Left lung (tissue), 10 donors: ENCODE measurements around the gene DOCK4. TPM values are rescaled to one million over a fixed set of nuclear protein-coding genes. Genes with fewer than 3 reads are reported as not detected.
A peak's percentile ranks its signal among the peaks of the same experiment; 100 is the strongest.

ENCODE experiments used
- ATAC-seq: fragments of 200-7000 bp; cut with Tn5 transposase; one replicate; pipeline ENCODE4 v1.9.1; 2020; ENCODE audit warnings: moderate library complexity
- DNase-seq, 4 donors: peaks; one replicate each; pipeline ENCODE4 v3.0.0-alpha.2; 2013 to 2020
- H3K27ac ChIP-seq, 2 donors: fragments of 200-600 bp; sonication (generic) in 1 of 2; one replicate each; pipeline versions ENCODE4 v1.5.0 to v1.8.0; 2020 to 2021
- H3K27me3 ChIP-seq, 2 donors: fragments of 200-600 bp; sonication (generic) in 1 of 2; one replicate each; pipeline versions ENCODE4 v1.5.0 to v1.8.0; 2020 to 2021
- H3K36me3 ChIP-seq, 2 donors: fragments of 200-600 bp; sonication (generic) in 1 of 2; one replicate each; pipeline versions ENCODE4 v1.5.0 to v1.8.0; 2020 to 2021
- H3K4me1 ChIP-seq, 2 donors: fragments of 200-600 bp; one replicate each; pipeline ENCODE4 v1.8.0; 2021
- H3K4me3 ChIP-seq, 2 donors: fragments of 200-600 bp; sonication (generic) in 1 of 2; one replicate each; pipeline versions ENCODE4 v1.5.0 to v1.8.0; 2020 to 2021; ENCODE audit warnings: mild to moderate bottlenecking in 1 of 2
- H3K9me3 ChIP-seq, 2 donors: fragments of 200-600 bp; sonication (generic) in 1 of 2; one replicate each; pipeline versions ENCODE4 v1.5.0 to v1.8.0; 2020 to 2021
- CTCF ChIP-seq, 2 donors: fragments of 200-600 bp; sonication (generic) in 1 of 2; IDR thresholded peaks; one replicate each; pipeline versions ENCODE4 v1.5.0 to v1.8.0; 2021; ENCODE audit warnings: antibody characterized with exemption in 2 of 2
- intact Hi-C, 2 donors: fragments of 100-400 bp; cut with DNase I; formaldehyde crosslinking; loops; one replicate each; pipeline versions ENCODE4 v1.11.2 to v1.14.2; 2022
- polyA plus RNA-seq, 6 donors: library from polyadenylated mRNA; unstranded; fragments of 120-200 nt; gene quantifications; one replicate each; pipeline ENCODE4 v1.2.1, GENCODE V29; 2013; ENCODE audit not compliant: insufficient read length in 6 of 6
- total RNA-seq, 2 donors: library from RNA; stranded (reverse); fragmentation: NEBNext Ultra II Directional; extraction: Animal tissue kit (Norgen Biotek cat#: 25700); gene quantifications; one replicate each; pipeline ENCODE4 v1.2.1, GENCODE V29; 2021
- donor health status: DM: no; HTN: yes; CAD: no.
- donor health status: DM: no; HTN: no; CAD: no.

The DOCK4 gene
- total and polyA plus RNA-seq, 8 donors: 38.9 to 64.3 (median 52.5) TPM

GRCh38 chr7:111873963-111874690 lies 332.1 kb downstream of the DOCK4 start:
- H3K27ac ChIP-seq: peak overlapping the region; percentile 33 to 49
- no peak for DNase-seq
- peaks cover 0 to 7% of the 10 kb centered on the region in 2 donors for H3K36me3 ChIP-seq
- TF ChIP-seq CTCF (IDR thresholded peaks at IDR 0.05): no peak
- H3K4me3 ChIP-seq: no peak overlapping the region
- no peaks in the 10 kb centered on the region for H3K27me3 ChIP-seq
- intact Hi-C loops: no loop called here
- no peak for ATAC-seq
- peaks cover 0 to 5% of the 10 kb centered on the region in 2 donors for H3K4me1 ChIP-seq
- no peaks in the 10 kb centered on the region for H3K9me3 ChIP-seq

- Histone ChIP-seq H3K4me3 (no peak overlapping the region), H3K27me3 (no peaks in the 10 kb centered on the region), H3K4me1 (peaks cover 0 to 5% of the 10 kb centered on the region in 2 donors), H3K36me3 (peaks cover 0 to 16% of the 10 kb centered on the region in 2 donors), H3K27ac (peak overlapping the region; percentile 33 to 49), H3K9me3 (no peaks in the 10 kb centered on the region)
- intact Hi-C loops: no loop called here
- DNase-seq: no peak
- ATAC-seq: no peak
- no peak for TF ChIP-seq CTCF (IDR thresholded peaks at IDR 0.05)
Measured at GRCh38 chr7:111873326-111873646, 332.9 kb downstream of the DOCK4 start.

GRCh38 chr7:111872450-111873325 lies 333.5 kb downstream of the DOCK4 start:
- Histone ChIP-seq H3K27me3 (no peaks in the 10 kb centered on the region), H3K36me3 (peaks cover 0 to 20% of the 10 kb centered on the region in 2 donors), H3K4me1 (peaks cover 0 to 5% of the 10 kb centered on the region in 2 donors), H3K4me3 (no peak overlapping the region), H3K27ac (peak overlapping the region; percentile 33 to 49), H3K9me3 (no peaks in the 10 kb centered on the region)
- no peak for DNase-seq
- intact Hi-C loops: no loop called here
- TF ChIP-seq CTCF (IDR thresholded peaks at IDR 0.05): no peak
- no peak for ATAC-seq

- TF ChIP-seq CTCF (IDR thresholded peaks at IDR 0.05): no peak
- ATAC-seq (no peak), DNase-seq (no peak)
- peaks cover 0 to 31% of the 10 kb centered on the region in 2 donors for H3K36me3 ChIP-seq
- H3K9me3 ChIP-seq: no peaks in the 10 kb centered on the region
- no peaks in the 10 kb centered on the region for H3K27me3 ChIP-seq
- no peak overlapping the region for H3K4me3 ChIP-seq
- no peak overlapping the region for H3K27ac ChIP-seq
- intact Hi-C loops: no loop called here
- H3K4me1 ChIP-seq: peaks cover 0 to 5% of the 10 kb centered on the region in 2 donors
Measured at GRCh38 chr7:111871283-111871682, 334.9 kb downstream of the DOCK4 start.

DNA sequence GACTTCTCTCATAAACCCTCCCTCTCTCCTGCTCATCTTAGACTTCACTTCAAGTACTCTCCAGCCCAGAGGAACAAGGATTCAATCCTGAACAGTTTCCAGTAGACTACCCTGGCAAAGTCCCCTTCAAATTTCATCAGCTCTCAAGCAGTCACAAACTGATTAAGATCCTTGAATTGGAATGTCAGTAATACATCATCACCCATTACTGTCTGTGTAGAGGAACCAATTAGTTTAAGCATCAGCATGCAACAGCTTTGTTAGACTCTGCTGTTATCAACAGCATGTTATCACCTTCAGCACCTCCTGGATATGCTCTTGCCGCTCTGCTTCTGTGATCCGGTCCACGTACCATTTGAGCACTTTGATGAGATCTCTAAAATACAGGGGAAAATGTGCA lies 336.9 kb downstream of the DOCK4 start:
- intact Hi-C loops: no loop called here
- H3K4me3 ChIP-seq: no peak overlapping the region
- H3K9me3 ChIP-seq: no peaks in the 10 kb centered on the region
- H3K36me3 ChIP-seq: peaks cover 0 to 44% of the 10 kb centered on the region in 2 donors
- no peak for TF ChIP-seq CTCF (IDR thresholded peaks at IDR 0.05)
- no peaks in the 10 kb centered on the region for H3K27me3 ChIP-seq
- peaks cover 2 to 3% of the 10 kb centered on the region in 2 donors for H3K4me1 ChIP-seq
- H3K27ac ChIP-seq: no peak overlapping the region
- ATAC-seq (no peak), DNase-seq (no peak)
